ENCODE data around the gene CARD19.

CARD19 gene

GRCh38 chr9:93130861-93131481 is 35.0 kb downstream of the CARD19 start:
- TF ChIP-seq CSDC2 (CRISPR knock-in tag; IDR thresholded peaks at IDR 0.05) = no peak
- TF ChIP-seq GLIS3 (CRISPR knock-in tag; IDR thresholded peaks at IDR 0.05) = no peak
- TF ChIP-seq OSR1 (CRISPR knock-in tag; IDR thresholded peaks at IDR 0.05) = no peak
- no peak for TF ChIP-seq ZC3H10 (CRISPR knock-in tag; IDR thresholded peaks at IDR 0.05)
- no peak for ATAC-seq

- TF ChIP-seq ZNF8 (CRISPR knock-in tag; IDR thresholded peaks at IDR 0.05) = no peak
- TF ChIP-seq ZC3H10 (CRISPR knock-in tag; IDR thresholded peaks at IDR 0.05) = no peak
- TF ChIP-seq GLIS3 (CRISPR knock-in tag; IDR thresholded peaks at IDR 0.05) = no peak
- no peak for TF ChIP-seq ZNF70 (CRISPR knock-in tag; IDR thresholded peaks at IDR 0.05)
- no peak for TF ChIP-seq CSRNP3 (CRISPR knock-in tag; IDR thresholded peaks at IDR 0.05)
- TF ChIP-seq TSHZ2 (CRISPR knock-in tag; IDR thresholded peaks at IDR 0.05) = no peak
- TF ChIP-seq BACH2 (CRISPR knock-in tag; IDR thresholded peaks at IDR 0.05; ENCODE audit: borderline replicate concordance) = no peak
- no peak for TF ChIP-seq CREB5 (CRISPR knock-in tag; IDR thresholded peaks at IDR 0.05; ENCODE audit: low read depth)
- TF ChIP-seq SNAI2 (CRISPR knock-in tag; IDR thresholded peaks at IDR 0.05) = no peak
- ATAC-seq = no peak
Measured at GRCh38 chr9:93131599-93132286, 35.7 kb downstream of the CARD19 start.

- TF ChIP-seq ZNF565 (CRISPR knock-in tag; conservative IDR thresholded peaks at IDR 0.05; ENCODE audit: low read depth) (no peak), ZNF8 (CRISPR knock-in tag; IDR thresholded peaks at IDR 0.05) (no peak), TSHZ2 (CRISPR knock-in tag; IDR thresholded peaks at IDR 0.05) (no peak), PPARA (CRISPR knock-in tag; IDR thresholded peaks at IDR 0.05; ENCODE audit: borderline replicate concordance) (no peak), PATZ1 (CRISPR knock-in tag; IDR thresholded peaks at IDR 0.05; ENCODE audit: borderline replicate concordance) (no peak), ZFP30 (CRISPR knock-in tag; IDR thresholded peaks at IDR 0.05) (no peak), RARB (CRISPR knock-in tag; IDR thresholded peaks at IDR 0.05) (no peak), TCF4 (CRISPR knock-in tag; IDR thresholded peaks at IDR 0.05; ENCODE audit: borderline replicate concordance) (no peak), BACH2 (CRISPR knock-in tag; IDR thresholded peaks at IDR 0.05; ENCODE audit: borderline replicate concordance) (no peak), TOX (CRISPR knock-in tag; IDR thresholded peaks at IDR 0.05; ENCODE audit: borderline replicate concordance) (no peak), SNAI2 (CRISPR knock-in tag; IDR thresholded peaks at IDR 0.05) (no peak)
- peak; percentile 43 for ATAC-seq
Measured at GRCh38 chr9:93132287-93132927, 36.4 kb downstream of the CARD19 start.

Measured in SK-N-SH treated with all-trans-retinoic acid at 6 μM for 48 hours (cell line).